ENCODE data around the gene OR4N5.

DNA sequence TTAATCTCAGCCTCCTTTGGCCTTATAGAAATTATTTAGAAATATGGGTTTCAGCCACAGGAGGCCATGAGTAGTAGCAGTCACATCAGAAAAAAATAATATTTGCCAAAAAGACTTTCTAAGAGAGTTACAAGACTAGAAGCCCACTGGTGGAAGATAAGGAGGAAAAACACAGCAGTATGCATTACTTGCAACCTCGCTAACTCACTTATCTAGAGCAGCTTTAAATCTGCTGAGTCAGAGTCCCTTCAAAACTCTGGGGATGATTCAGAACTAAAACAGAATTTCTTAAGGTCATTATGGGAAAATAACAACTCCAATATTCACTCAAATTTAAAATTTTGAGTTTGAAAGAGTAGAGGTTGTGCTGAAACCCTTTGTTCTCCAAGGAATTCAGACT is 21.9 kb upstream of the OR4N5 start:
- TF ChIP-seq POLR2A (IDR thresholded peaks at IDR 0.05; ENCODE audit: control extremely low read depth in 1 of 2, low read depth in 2 of 2, low read length in 2 of 2) = no peak
- TF ChIP-seq RBBP5 (IDR thresholded peaks at IDR 0.05; ENCODE audit: borderline replicate concordance, low read depth, low read length) = no peak
- no peak for TF ChIP-seq RAD21 (IDR thresholded peaks at IDR 0.05 in 1 of 2, conservative IDR thresholded peaks at IDR 0.05 in 1 of 2; ENCODE audit: low read depth in 2 of 2, low read length in 2 of 2)
- TF ChIP-seq RFX5 (IDR thresholded peaks at IDR 0.05; ENCODE audit: borderline replicate concordance, low read depth, low read length) = no peak
- TF ChIP-seq JUND (IDR thresholded peaks at IDR 0.05; ENCODE audit: low read length) = no peak
- TF ChIP-seq SUZ12 (IDR thresholded peaks at IDR 0.05; ENCODE audit: low read length) = no peak
- TF ChIP-seq JUN (IDR thresholded peaks at IDR 0.05; ENCODE audit: low read depth, low read length) = no peak
- no peak for TF ChIP-seq SRF (IDR thresholded peaks at IDR 0.05; ENCODE audit: low read depth, low read length)
- TF ChIP-seq FOSL1 (IDR thresholded peaks at IDR 0.05; ENCODE audit: insufficient read depth, low read depth, low read length) = no peak
- TF ChIP-seq TCF12 (IDR thresholded peaks at IDR 0.05; ENCODE audit: low read depth, low read length) = no peak
- TF ChIP-seq EGR1 (IDR thresholded peaks at IDR 0.05; ENCODE audit: borderline replicate concordance, low read depth, low read length) = no peak
